HepG2 (cell line): Measurements from ENCODE around the gene NUTF2. TPM values are rescaled to one million over a fixed set of nuclear protein-coding genes. Genes with fewer than 3 reads are reported as not detected.

ENCODE experiments used
- ATF7 ChIP-seq, 2 experiments: fragments of 450-650 bp in 1 of 2; sonication (generic) in 1 of 2; formaldehyde crosslinking in 1 of 2; IDR thresholded peaks; 2 replicates each; pipeline versions ENCODE4 v1.4.0 to v1.6.1; 2016 to 2020; ENCODE audit warnings: antibody characterized with exemption in 1 of 2, mild to moderate bottlenecking in 1 of 2, missing genetic modification reagents in 1 of 2
- CCAR2 ChIP-seq: fragments of 200-400 bp; formaldehyde crosslinking; optimal IDR thresholded peaks from 2 replicates; pipeline ENCODE3; 2018; ENCODE audit warnings: low read depth, mild to moderate bottlenecking, low read length, moderate library complexity
- CHCHD3 ChIP-seq: sonication (generic); formaldehyde crosslinking; IDR thresholded peaks from 2 replicates; pipeline ENCODE4 v1.8.0; 2022; ENCODE audit warnings: mild to moderate bottlenecking, missing genetic modification reagents, moderate library complexity
- ETV6 ChIP-seq: sonication (generic); formaldehyde crosslinking; conservative IDR thresholded peaks from 2 replicates; pipeline ENCODE4 v1.4.0; 2020; ENCODE audit warnings: missing genetic modification reagents
- GTF2F1 ChIP-seq: fragments of 150-350 bp; IDR thresholded peaks from 2 replicates; pipeline ENCODE4 v1.6.1; 2014; ENCODE audit warnings: low read length
- HCFC1 ChIP-seq: fragments of 150-350 bp; IDR thresholded peaks from 2 replicates; pipeline ENCODE4 v1.6.1; 2014; ENCODE audit warnings: low read depth, low read length
- HMG20B ChIP-seq: conservative IDR thresholded peaks from 2 replicates; pipeline ENCODE4 v1.6.1; 2016; ENCODE audit warnings: missing genetic modification reagents, missing compliant biosample characterization
- MIER2 ChIP-seq: IDR thresholded peaks from 2 replicates; pipeline ENCODE4 v1.6.1; 2016; ENCODE audit warnings: missing biosample characterization, missing genetic modification reagents
- NFATC3 ChIP-seq: sonication (generic); formaldehyde crosslinking; IDR thresholded peaks from 2 replicates; pipeline ENCODE4 v1.5.1; 2020; ENCODE audit warnings: mild to moderate bottlenecking, missing genetic modification reagents
- NFIB ChIP-seq: sonication (generic); formaldehyde crosslinking; IDR thresholded peaks from 2 replicates; pipeline ENCODE4 v1.9.0; 2021; ENCODE audit warnings: missing genetic modification reagents, mild to moderate bottlenecking, borderline replicate concordance
- NR2F6 ChIP-seq, 2 experiments: IDR thresholded peaks; 2 replicates each; pipeline ENCODE4 v1.6.1; 2016; ENCODE audit warnings: antibody characterized with exemption in 1 of 2, mild to moderate bottlenecking in 1 of 2
- RFXAP ChIP-seq: sonication (generic); formaldehyde crosslinking; IDR thresholded peaks from 2 replicates; pipeline ENCODE4 v1.4.0; 2020; ENCODE audit warnings: missing genetic modification reagents, borderline replicate concordance
- SOX13 ChIP-seq, 3 experiments: fragments of 450-650 bp in 1 of 3; sonication (generic) in 1 of 3; formaldehyde crosslinking in 1 of 3; IDR thresholded peaks in 2 of 3; conservative IDR thresholded peaks in 1 of 3; 2 replicates each; pipeline versions ENCODE4 v1.5.0 to v1.6.1; 2016 to 2020; ENCODE audit warnings: antibody characterized with exemption in 1 of 3, mild to moderate bottlenecking in 1 of 3, missing compliant biosample characterization in 1 of 3, missing genetic modification reagents in 1 of 3, moderate library complexity in 1 of 3
- ZNF101 ChIP-seq: sonication (generic); formaldehyde crosslinking; IDR thresholded peaks from 2 replicates; pipeline ENCODE4 v1.4.0; 2020; ENCODE audit warnings: mild to moderate bottlenecking, low read depth, missing genetic modification reagents, borderline replicate concordance
- ZNF225 ChIP-seq: sonication (generic); formaldehyde crosslinking; IDR thresholded peaks from 2 replicates; pipeline ENCODE4 v1.4.0; 2020; ENCODE audit warnings: mild to moderate bottlenecking, missing genetic modification reagents
- ZNF251 ChIP-seq: sonication (generic); formaldehyde crosslinking; IDR thresholded peaks from 2 replicates; pipeline ENCODE4 v1.9.0; 2021; ENCODE audit warnings: mild to moderate bottlenecking, missing genetic modification reagents
- ZNF615 ChIP-seq: sonication (generic); formaldehyde crosslinking; IDR thresholded peaks from 2 replicates; pipeline ENCODE4 v1.5.0; 2020; ENCODE audit warnings: mild to moderate bottlenecking, missing genetic modification reagents, borderline replicate concordance
- ZSCAN9 ChIP-seq: IDR thresholded peaks from 2 replicates; pipeline ENCODE4 v1.6.1; 2016; ENCODE audit warnings: borderline replicate concordance
- polyA plus RNA-seq, 8 experiments: library from polyadenylated mRNA; depleted of rRNA in 3 of 8; stranded (reverse) in 7 of 8; unstranded in 1 of 8; fragments of >200 nt; fragmentation: Illumina TruSeq in 4 of 8; extraction: Trizol in 4 of 8; gene quantifications; 2 replicates each; pipeline versions ENCODE4 v1.2.1 to v1.2.3, GENCODE V29; 2011 to 2016; ENCODE audit warnings: low read depth in 4 of 8, missing spikeins in 1 of 8, mixed read lengths in 1 of 8; ENCODE audit not compliant: insufficient read depth in 1 of 8
- total RNA-seq, 5 experiments: library from RNA; depleted of rRNA; stranded (reverse); fragments of >200 nt; fragmentation: Illumina TruSeq; extraction: Trizol; gene quantifications; 2 replicates each; pipeline ENCODE4 v1.2.3, GENCODE V29; 2016; ENCODE audit warnings: low read depth in 1 of 5
- TF ChIP-seq, protein P1 (sequence below): sonication (generic); formaldehyde crosslinking; IDR thresholded peaks from 2 replicates; pipeline ENCODE4 v1.4.0; 2020; ENCODE audit warnings: missing genetic modification reagents, borderline replicate concordance
- TF ChIP-seq, protein P2 (sequence below): IDR thresholded peaks from 2 replicates; pipeline ENCODE4 v1.4.0; 2020; ENCODE audit warnings: mild to moderate bottlenecking, missing genetic modification reagents
- TF ChIP-seq, protein P3 (sequence below): sonication (generic); formaldehyde crosslinking; IDR thresholded peaks from 2 replicates; pipeline ENCODE4 v1.4.0; 2020; ENCODE audit warnings: missing genetic modification reagents

NUTF2 gene
- total and polyA plus RNA-seq, 2 of the 13 experiments (the other 11 are each of a cell fraction or from before 2014, with no cell fraction given) = 168 to 214 TPM

DNA sequence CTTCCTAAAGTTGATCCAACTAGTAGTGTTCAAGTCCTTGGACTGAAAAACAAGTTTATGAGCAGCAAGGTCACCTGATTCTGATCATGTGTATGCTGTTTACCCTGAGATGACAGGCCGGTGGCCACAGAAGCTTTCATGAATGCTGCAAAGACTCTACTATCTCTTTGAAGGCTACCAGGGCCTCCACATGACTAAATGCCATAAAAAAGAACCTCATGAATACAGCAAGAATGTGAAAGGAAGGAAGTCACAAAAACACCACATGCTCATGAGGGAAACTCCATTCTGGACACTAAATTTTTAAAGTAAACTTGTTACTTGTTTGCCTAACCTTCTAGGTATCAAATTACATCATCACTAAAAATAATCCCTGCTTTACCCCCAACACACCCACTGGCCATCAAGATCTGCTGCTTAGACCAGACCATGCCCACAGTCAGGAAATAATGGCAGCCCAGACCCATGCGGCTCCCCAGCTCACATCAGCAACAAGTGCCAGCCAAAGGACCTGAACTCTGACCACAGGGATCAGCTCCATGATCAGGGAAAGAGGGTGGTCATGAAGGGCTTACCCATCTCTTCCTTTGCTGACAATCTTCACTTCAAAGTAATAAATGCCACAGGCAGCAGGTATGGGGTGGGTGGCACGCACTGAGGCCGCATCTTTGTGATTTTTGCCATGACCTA is 41.7 kb upstream of the NUTF2 start (continued):
- no peak for TF ChIP-seq NR2F6 (IDR thresholded peaks at IDR 0.05)
- peak; percentile 45; the same call in 1 of the 2 replicates for TF ChIP-seq NR2F6 (CRISPR knock-in tag; IDR thresholded peaks at IDR 0.05)
- no peak for TF ChIP-seq NFATC3 (CRISPR knock-in tag)
- TF ChIP-seq HCFC1 = no peak
- TF ChIP-seq, protein P1, sequence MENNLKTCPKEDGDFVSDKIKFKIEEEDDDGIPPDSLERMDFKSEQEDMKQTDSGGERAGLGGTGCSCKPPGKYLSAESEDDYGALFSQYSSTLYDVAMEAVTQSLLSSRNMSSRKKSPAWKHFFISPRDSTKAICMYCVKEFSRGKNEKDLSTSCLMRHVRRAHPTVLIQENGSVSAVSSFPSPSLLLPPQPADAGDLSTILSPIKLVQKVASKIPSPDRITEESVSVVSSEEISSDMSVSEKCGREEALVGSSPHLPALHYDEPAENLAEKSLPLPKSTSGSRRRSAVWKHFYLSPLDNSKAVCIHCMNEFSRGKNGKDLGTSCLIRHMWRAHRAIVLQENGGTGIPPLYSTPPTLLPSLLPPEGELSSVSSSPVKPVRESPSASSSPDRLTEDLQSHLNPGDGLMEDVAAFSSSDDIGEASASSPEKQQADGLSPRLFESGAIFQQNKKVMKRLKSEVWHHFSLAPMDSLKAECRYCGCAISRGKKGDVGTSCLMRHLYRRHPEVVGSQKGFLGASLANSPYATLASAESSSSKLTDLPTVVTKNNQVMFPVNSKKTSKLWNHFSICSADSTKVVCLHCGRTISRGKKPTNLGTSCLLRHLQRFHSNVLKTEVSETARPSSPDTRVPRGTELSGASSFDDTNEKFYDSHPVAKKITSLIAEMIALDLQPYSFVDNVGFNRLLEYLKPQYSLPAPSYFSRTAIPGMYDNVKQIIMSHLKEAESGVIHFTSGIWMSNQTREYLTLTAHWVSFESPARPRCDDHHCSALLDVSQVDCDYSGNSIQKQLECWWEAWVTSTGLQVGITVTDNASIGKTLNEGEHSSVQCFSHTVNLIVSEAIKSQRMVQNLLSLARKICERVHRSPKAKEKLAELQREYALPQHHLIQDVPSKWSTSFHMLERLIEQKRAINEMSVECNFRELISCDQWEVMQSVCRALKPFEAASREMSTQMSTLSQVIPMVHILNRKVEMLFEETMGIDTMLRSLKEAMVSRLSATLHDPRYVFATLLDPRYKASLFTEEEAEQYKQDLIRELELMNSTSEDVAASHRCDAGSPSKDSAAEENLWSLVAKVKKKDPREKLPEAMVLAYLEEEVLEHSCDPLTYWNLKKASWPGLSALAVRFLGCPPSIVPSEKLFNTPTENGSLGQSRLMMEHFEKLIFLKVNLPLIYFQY = no peak
- TF ChIP-seq ZNF615 = no peak
- TF ChIP-seq, protein P2, sequence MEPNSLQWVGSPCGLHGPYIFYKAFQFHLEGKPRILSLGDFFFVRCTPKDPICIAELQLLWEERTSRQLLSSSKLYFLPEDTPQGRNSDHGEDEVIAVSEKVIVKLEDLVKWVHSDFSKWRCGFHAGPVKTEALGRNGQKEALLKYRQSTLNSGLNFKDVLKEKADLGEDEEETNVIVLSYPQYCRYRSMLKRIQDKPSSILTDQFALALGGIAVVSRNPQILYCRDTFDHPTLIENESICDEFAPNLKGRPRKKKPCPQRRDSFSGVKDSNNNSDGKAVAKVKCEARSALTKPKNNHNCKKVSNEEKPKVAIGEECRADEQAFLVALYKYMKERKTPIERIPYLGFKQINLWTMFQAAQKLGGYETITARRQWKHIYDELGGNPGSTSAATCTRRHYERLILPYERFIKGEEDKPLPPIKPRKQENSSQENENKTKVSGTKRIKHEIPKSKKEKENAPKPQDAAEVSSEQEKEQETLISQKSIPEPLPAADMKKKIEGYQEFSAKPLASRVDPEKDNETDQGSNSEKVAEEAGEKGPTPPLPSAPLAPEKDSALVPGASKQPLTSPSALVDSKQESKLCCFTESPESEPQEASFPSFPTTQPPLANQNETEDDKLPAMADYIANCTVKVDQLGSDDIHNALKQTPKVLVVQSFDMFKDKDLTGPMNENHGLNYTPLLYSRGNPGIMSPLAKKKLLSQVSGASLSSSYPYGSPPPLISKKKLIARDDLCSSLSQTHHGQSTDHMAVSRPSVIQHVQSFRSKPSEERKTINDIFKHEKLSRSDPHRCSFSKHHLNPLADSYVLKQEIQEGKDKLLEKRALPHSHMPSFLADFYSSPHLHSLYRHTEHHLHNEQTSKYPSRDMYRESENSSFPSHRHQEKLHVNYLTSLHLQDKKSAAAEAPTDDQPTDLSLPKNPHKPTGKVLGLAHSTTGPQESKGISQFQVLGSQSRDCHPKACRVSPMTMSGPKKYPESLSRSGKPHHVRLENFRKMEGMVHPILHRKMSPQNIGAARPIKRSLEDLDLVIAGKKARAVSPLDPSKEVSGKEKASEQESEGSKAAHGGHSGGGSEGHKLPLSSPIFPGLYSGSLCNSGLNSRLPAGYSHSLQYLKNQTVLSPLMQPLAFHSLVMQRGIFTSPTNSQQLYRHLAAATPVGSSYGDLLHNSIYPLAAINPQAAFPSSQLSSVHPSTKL (CRISPR knock-in tag) = peak; percentile 59
- TF ChIP-seq, protein P3, sequence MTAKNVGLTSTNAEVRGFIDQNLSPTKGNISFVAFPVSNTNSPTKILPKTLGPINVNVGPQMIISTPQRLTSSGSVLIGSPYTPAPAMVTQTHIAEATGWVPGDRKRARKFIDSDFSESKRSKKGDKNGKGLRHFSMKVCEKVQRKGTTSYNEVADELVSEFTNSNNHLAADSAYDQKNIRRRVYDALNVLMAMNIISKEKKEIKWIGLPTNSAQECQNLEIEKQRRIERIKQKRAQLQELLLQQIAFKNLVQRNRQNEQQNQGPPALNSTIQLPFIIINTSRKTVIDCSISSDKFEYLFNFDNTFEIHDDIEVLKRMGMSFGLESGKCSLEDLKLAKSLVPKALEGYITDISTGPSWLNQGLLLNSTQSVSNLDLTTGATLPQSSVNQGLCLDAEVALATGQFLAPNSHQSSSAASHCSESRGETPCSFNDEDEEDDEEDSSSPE (CRISPR knock-in tag) = no peak
- no peak for TF ChIP-seq ZNF251 (CRISPR knock-in tag)
- TF ChIP-seq CHCHD3 (CRISPR knock-in tag) = no peak
- TF ChIP-seq ETV6 (CRISPR knock-in tag) = no peak
- no peak for TF ChIP-seq MIER2 (CRISPR knock-in tag)
- no peak for TF ChIP-seq GTF2F1
- no peak for TF ChIP-seq SOX13 (IDR thresholded peaks at IDR 0.05)
- TF ChIP-seq SOX13 (CRISPR knock-in tag; conservative IDR thresholded peaks at IDR 0.05 in 1 of 2, IDR thresholded peaks at IDR 0.05 in 1 of 2) = peak in 1 of 2 experiments; percentile 38; a peak in 1 of 4 replicates
- TF ChIP-seq NFIB (CRISPR knock-in tag) = no peak
- no peak for TF ChIP-seq CCAR2
- TF ChIP-seq ZSCAN9 (CRISPR knock-in tag) = peak; percentile 33; the same call in 1 of the 2 replicates
- no peak for TF ChIP-seq HMG20B (CRISPR knock-in tag)
- TF ChIP-seq ZNF101 (CRISPR knock-in tag) = no peak
- TF ChIP-seq ATF7 (IDR thresholded peaks at IDR 0.05) = peak; percentile 48; the same call in 1 of the 2 replicates
- no peak for TF ChIP-seq ATF7 (CRISPR knock-in tag; IDR thresholded peaks at IDR 0.05)
- TF ChIP-seq RFXAP (CRISPR knock-in tag) = no peak
- TF ChIP-seq ZNF225 = no peak
